NCI-H2081 treated with DMSO at 0.1 percent for 48 hours (cell line): ENCODE results near the gene TFCP2.

Experiments used
- DNase-seq: peaks from one replicate; lab custom pipeline; 2025; lab: John Stamatoyannopoulos, UW

The TFCP2 gene

DNA sequence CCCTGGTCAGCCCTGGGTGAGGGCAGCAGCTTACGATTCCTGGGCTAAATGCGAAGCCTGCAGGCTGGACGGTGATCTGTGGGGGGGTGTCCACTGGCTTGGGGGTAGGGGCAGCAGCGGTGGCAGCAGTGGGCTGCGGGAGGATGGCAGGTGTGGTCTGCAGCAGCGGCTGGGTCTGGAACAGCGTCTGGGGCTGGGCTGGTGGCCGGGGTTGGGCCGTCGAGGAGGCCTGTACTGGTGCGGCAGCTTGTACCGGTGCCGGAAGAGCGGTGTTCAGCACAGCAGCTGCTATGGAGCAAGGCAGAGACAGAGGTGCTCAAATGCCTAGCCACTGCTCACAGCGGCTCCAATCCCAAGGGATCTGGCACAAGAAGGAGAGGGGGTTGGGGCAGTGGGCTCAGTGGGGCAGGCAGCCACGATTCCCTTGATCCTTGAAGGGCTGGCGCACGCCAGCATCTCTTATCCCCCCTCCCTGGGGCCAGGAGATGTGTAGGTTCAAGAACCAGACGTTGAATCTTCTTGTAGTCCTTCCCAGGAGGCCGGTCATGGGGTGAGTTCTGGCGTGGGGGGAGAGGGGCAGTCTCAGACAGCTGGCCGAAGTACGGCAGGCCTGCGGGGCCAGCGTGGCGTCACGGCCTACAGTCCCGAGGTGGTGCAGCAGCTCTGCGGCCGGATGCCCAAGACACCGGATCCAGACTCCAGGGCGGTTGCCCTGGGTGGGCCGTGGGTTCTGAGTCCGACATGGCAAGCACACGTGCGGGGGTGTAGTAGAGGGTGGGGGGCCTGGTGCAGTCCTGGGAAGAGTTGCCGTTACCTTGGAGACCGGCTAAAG lies 25.0 kb upstream of the TFCP2 start:
- no peak for DNase-seq

DNA sequence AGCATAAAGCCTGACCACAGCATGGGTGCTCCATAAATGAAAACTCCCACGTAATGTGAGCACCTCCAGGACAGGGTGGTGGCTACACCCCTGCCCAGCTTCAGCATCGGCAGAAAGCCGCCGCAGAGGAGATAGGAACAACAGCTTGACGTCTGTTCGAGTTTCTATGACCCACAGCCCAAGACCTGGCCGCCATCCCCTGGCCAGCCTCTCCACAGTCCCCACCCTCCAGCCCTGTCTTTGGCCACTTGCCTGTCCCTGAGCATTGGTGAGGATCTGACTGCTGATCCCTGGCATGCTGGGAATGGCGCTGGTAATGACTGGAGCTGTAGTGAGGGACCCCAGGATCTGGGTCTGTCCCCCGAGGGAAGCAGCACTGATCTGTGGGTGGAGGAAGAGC lies 23.6 kb upstream of the TFCP2 start:
- DNase-seq = no peak

DNA sequence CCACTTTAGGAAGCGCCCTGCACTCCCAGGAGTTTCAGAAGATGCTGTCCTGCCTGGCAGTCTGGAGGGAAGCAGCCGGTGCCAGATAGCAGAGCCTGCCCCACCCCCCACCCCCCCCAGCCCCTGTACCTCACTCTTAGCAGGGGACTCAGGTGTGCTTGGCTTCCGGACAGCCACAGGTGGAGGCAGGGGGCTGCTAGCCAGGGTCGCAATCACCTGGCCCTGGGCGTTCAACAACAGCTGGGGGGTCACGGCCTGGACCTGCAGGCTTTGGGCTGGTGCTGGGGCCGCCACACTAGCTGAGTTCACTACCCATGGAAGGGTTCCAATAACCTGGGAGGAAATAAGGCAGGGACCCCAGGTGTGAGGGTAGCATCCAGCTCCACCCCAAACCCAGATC lies 22.9 kb upstream of the TFCP2 start:
- no peak for DNase-seq

DNA sequence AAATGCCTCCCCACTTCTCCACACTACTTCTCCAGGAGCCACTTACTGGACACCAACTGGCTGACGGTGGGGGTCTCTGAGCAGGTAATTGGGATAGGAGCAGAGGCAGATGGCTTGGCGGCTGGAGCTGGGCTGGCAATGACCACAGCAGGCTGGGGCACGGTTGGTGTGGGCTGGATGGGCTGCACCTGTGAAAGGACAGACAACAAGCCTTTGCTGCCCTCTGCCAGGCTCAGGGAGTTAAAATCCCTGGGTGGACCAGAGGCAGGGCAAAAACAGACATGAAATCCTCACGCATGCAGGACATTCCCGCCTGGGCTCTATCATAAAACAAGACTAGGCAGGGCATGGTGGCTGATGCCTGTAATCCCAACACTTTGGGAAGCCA lies 19.3 kb upstream of the TFCP2 start:
- no peak for DNase-seq

DNA sequence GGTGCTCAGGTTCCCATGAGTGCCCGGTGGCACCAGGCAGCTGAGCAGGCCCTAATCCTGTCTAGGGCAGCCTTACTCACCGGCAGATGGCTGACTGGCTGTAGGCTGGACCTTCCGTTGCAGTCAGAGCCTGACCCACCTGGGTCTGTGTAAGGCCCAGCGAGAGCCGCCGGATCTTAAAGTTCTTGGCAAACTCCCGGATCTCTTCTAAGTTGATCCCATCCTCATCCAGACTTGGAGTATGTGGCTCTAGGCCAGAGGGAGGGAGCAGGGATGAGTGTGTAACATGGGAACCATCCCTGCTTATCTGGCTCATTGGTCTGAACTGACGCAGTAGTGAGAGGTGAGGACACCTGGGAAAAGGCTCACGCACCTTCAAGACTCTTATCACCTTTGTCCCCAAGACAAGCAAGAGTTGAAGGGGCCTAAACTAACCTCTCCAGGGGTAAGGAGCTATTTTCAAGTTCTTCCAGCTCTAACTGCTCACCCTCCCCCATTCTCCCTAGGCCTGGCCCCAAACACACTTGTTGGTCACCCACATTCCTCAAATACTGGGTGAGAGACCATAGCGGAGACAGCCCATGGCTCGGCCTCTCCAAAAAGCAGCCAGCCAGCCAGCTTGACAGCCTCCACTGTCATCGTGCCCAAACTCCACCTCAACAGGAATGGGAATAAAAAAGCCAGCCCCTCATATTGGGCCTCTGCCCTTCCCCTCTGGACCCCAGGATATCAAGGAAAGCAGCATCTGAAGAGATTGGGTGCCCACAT lies 18.8 kb upstream of the TFCP2 start:
- DNase-seq = no peak

DNA sequence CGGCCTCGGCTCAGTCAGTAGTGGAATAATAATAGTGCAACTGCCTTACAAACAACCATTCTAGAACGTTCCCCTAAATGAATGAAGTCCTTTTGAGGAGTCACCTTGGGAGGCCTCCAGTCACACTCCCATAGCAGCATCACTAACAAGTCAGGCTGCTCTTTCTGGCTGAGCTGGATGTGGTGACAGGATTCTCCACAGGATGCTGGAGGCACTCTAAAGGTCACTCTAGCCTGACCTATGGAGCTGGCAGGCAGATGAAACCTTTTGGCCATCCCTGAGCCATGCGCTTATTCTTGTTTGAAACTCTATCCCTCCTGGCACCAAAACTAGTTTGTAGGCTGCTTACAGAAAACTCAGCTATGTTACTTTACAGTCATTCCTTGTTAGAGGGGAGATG lies 17.9 kb upstream of the TFCP2 start:
- DNase-seq = no peak

DNA sequence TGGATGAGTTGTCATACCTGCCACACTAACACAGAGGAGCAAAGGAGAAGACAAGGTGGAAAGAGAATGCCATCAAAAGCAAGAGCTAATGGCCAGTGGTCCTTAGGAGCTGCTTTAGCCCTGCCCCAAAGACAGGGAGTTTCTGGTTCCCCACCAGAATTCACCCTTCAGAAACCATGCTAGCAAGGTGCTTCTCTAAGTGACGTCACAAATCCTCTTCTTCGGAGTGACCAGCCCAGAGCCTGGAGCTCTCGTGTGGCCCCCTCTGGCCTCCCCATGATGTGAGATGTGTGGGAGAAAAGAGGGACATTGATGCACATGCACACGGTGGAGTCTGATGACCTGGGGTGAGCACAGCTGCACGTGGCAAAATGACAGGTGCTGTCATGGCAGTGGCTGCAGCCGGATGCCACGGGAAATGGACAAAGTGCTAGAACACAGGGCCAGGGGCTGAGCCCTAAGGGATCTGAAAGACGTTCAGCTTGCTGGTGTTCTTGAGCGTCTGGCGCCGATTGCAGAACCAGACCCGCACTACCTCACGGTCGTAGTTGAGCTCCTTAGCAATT lies 16.9 kb upstream of the TFCP2 start:
- DNase-seq = no peak

DNA sequence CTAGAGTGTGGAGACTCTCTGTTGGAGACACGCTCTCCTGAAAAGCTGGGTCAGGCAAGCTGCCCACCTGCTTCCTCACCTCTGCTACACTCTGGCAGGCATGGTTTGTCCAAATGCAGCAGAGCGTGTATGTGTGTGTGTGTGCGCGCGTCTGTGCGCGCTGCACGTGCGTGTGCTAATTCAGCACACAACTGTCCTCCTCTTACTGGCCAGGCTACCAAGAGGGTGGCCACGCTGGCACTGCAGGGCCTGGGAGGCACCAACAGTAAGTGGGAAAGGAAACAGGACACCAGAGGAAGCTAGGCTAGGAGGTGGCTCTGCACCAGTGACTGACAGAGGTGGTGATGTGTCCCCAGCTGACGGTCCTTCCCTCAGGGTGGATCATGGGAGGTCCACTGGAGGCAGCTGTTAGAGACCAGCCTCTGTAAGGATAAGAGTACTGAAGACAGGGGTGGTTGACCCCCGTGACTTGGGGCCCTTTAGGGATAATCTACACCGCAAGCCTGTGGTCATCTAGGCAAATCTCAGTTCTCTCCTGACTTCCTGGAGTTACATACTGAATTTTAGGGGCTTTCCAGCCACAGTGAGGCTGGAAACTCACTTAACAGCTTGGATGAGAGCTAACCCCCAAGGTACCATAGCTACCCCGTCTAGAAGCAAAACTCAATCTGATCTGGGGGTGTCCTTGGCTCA lies 15.6 kb upstream of the TFCP2 start:
- no peak for DNase-seq

DNA sequence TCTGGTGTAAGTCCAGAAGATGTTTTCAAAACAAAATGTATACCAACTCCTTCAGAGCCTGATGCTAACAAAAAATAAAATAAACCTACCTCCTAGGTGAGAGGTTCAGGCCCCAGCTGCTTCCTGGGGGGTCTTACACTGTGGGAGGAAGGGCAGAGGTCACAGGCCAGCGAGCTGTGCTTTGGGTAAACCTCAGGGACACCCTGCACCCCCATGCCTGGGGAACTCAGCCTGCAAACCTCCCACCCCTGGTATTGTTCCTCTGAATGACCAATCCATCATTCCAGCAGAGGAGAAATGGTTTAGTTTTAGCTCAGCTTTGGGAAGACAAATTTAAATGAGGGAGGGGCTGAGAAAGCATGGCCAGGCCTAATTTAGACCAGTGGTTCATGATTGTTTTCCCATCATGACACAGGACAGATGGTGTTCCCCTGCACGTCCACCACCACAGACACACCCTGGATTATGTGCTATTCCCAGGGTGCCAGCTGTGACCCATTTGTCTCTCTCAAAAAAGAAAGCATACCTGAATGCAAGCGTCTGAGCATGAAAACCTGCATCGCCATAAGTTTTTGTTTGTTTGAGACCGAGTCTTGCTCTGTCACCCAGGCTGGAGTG lies 14.5 kb upstream of the TFCP2 start:
- DNase-seq = no peak

DNA sequence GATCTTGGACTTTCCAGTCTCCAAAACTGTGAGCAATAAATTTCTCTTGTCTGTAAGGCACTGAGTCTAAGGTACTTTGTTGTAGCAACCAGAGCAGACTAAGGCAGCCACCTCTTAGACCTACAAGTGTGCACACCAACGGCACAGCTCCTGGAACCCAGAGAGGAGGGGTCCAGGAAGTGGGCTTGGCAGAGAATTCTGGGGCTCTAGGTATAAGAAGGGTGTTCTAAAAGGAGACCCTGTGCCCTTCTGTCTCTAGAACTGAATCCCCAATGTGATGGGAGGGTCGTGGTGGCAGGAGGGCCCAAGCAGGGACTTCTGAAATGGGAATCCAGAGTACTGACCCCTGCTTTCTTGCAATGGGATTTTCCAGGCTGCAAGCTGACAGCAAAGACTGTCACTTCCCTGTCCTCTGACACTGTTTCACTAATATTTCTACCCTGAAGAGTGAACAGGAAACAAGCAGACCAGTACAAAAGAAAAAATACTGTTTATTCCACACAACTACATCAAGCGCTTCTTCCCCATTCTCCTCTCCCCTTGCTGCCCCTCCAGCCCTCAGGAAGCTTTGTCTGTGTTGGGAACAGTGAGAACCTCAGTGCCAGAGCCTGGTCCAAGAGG lies 13.6 kb upstream of the TFCP2 start:
- DNase-seq = no peak

DNA sequence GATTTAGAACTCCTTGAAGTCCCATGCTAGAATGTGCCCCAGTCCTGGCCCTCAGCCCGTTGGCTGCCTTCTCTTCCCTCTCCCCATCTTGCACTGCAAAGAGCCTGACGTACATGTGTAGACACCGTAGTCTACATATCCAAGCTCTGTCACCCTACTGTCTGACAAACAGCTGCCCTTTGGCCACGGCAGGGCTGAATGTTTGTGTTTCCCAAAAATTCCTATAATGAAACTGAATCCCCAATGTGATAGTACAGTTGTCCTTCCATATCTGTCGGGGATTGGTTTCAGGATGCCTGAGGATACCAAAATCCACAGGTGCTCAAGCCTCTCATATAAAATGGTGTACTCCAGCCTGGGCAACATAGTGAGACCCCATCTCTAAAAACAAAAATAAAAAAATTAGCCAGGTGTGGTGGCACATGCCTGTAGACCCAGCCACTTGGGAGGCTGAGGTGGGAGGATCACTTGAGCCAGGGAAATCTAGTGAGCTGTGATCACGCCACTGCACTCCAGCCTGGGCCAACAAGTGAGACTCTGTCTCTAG lies 12.3 kb upstream of the TFCP2 start:
- DNase-seq = no peak

DNA sequence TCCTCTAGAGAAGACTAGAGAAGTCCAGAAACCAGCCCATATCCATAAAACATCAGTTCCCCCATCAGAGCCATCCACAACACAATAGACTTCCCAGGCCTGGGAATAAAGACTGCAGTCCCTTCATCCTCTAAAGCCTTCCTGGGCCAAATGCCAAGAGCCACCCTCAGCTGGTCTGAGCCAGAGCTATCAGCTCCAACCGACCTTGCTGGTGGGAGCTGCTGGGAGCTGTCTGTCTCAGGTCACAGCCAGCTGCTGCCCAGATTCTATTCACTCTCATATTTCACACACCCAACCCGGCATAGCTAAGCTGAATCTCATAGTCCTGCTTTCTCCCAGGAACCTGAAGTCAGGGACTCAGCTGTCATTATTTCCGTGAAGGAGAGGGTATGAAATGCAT lies 10.9 kb upstream of the TFCP2 start:
- no peak for DNase-seq

DNA sequence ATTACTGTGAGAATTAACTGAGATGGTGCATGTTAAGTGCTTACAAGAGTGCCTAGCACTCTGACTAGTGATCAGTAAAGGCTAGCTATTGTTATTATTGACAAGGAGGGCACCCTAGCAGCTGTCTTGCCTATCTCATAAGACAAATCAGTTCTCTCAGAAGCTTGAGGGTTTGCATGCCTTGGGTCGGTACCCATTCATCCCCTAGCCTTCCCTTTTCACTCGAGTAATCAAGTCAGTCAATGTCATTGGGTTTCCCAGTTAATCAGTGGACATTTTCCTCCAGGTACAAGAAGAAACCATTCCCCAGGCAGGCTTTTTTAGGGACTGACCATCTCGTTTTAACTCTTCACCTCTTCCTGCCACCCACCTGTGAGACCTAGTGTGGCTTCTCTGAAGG lies 10.4 kb upstream of the TFCP2 start:
- no peak for DNase-seq

DNA sequence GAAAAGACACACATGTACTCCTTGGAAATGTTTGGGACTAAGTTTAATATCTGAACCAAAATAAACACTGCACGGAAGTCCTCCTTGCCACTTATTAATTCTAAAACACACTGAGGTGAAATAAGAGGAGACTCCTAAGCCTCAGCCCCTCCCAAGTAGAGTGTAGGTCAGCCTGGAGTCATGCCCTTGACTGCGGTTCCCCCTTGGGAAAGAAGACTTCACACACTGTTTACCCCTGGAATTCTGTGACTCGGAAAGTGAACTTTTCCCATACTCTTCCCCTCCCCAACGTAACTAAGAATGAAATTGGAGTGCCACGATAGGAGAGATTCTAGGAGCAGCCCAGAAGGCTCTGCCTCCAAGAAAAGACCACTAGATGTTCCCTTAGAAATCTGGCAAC lies 8.6 kb upstream of the TFCP2 start:
- DNase-seq = no peak

DNA sequence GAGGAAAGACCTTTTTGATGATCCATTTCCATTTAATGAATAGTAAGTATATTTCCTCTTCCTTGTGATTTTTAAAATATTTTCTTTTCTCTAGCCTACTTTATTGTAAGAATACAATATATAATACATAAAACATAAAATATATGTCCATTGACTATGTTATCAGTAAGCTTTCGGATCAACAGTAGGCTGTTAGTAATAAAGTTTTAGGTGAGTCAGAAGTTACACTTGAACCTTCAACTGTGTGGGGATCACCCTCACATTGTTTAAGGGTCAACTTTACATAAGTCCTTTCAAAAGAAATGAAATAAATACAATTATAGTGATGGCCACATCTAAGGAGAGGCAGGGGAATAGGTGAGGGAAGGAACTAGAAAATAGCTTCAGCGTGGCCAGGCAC lies 5.0 kb upstream of the TFCP2 start:
- DNase-seq = no peak

DNA sequence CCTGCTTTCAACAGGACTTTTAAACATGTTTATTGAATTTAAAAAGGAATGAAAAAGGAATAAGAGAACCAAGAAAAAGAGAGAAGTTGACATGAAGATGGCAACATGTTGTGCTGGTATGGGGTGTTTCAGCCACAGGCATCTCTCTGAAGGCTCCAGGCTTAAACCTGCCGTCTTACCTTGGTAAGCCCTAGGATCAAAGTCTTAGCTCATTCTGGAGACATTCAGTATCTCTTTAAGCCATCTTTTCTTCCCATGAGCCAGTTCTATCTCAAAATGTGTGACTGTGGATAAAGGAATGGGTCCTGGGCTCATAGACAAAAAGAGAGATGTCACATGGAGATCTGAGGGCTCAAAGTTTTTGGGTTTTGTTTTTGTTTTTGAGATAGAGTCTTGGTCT lies 1.6 kb upstream of the TFCP2 start:
- no peak for DNase-seq

DNA sequence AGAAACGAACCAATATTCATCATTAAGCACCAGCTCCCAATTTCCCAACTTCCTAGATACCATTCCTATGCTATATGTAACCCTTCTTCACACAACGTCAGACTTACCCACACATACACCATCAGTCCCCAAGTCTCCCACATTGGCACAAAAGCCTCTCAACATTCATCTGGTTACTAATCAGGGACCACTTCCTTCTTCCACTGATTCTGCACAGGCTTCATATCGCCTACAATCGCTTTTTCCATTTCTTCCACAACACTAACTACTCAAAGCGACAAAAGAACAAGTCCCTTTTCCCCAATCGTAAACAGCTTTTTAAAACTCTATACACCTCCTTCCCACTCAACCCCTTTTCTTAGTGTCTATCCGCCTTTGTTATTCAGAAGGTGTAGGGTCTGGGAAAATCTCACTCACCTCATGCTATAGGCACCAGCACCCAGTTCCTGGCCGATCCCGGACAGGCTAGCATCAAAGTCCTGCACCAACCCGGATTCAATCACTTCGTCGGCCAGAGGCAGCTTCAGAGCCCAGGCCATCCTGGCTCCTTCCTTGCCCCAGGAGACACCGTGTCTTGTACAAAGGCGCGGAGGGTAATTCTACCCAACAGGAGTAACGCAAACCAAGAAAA lies 936 bp downstream of the TFCP2 start:
- no peak for DNase-seq

DNA sequence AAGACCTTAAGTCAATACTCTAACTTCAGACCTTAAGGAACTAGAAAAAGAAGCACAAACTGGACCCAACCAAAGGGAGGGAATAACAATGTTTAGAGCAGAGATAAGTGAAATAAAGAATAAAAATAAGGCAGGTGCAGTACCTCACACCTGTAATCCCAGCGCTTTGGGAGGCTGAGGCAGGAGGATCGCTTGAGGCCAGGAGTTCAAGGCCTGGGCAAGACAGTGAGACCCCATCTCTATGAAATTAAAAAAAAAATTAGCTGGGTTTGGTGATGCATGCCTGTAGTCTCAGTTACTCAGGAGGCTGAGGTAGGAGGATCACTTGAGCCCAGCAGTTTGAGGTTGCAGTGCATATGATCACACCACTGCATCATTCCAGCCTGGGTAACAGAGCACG lies 9.1 kb downstream of the TFCP2 start:
- no peak for DNase-seq

DNA sequence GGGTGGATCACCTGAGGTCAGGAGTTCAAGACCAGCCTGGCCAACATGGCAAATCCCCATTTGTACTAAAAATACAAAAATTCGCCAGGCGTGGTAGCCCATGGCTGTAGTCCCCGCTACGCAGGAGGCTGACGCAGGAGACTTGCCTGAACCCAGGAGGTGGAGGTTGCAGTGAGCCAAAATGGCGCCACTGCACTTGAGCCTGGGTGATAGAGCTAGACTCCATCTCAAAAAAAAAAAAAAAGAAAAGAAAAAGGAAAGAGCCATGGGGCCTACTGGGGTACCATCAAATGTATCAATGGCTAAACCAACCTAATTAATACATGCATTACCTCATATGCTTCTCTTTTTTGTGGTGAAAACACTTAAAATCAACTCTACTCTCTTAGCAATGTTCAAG lies 10.7 kb downstream of the TFCP2 start:
- no peak for DNase-seq

DNA sequence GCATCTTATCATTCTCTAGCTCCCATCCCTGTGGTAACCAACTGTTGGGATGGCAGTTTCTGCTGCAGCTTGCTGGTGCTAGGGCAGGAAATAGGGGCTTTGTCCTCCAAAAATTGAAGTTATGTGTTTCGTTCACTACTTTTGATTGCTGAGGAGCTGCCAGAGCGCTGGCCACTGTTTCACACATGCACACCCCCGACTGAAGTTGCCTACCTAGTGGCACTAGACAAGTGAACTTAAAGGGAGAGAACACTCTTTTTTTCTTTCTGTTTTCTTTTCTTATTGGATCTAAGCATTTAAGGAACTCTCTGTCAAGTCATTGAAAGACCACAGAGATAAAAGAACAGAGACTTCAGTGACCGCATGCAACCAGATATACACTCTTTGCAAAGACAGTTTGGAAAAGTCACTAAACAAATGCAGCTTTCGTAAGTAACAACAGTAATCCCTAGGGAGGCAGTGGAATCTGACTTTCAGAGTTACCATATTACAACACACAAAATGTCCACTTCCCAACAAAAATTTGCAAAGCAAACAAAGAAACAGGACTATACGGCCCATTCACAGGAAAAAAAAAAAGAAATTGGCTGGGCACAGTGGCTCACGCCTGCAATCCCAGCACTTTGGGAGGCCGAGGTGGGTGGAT lies 12.0 kb downstream of the TFCP2 start:
- DNase-seq = no peak
